ENCODE results near the gene GPC6. TPM values are rescaled to one million over a fixed set of nuclear protein-coding genes. Genes with fewer than 3 reads are reported as not detected.

GPC6 gene
- polyA plus RNA-seq, 1 donor (not counting 4 experiments of a cell fraction or from before 2014, with no cell fraction given): 0.42 TPM

- Histone ChIP-seq H3K4me1 (ENCODE audit: control insufficient read depth, extremely low read depth, insufficient read depth, low read length) (peaks cover 15% of the 10 kb centered on the region), H4K20me1 (ENCODE audit: control insufficient read depth, extremely low read depth, insufficient read depth, low read length) (no peaks in the 10 kb centered on the region), H3K79me2 (ENCODE audit: control insufficient read depth, insufficient read depth, low read length) (no peaks in the 10 kb centered on the region), H3K27me3 (ENCODE audit: control insufficient read depth, extremely low read depth, insufficient read depth, low read length) (no peaks in the 10 kb centered on the region), H2AFZ (ENCODE audit: control insufficient read depth, low read length) (peak overlapping the region; percentile 41), H3K36me3 (ENCODE audit: control insufficient read depth in 2 of 2, extremely low read depth in 1 of 2, insufficient read depth in 2 of 2, low read length in 2 of 2) (no peaks in the 10 kb centered on the region), H3K27ac (ENCODE audit: control insufficient read depth, insufficient read depth, low read length) (peak overlapping the region; percentile 56), H3K4me2 (ENCODE audit: control insufficient read depth, extremely low read depth, insufficient read depth, low read depth, low read length) (peak overlapping the region; percentile 40), H3K9me3 (ENCODE audit: control insufficient read depth, low read depth, low read length) (no peaks in the 10 kb centered on the region), H3K9me1 (ENCODE audit: control insufficient read depth, extremely low read depth, insufficient read depth, low read length) (no peaks in the 10 kb centered on the region), H3K4me3 (ENCODE audit: control insufficient read depth in 2 of 3, extremely low read depth in 1 of 3, insufficient read depth in 2 of 3, low read depth in 1 of 3, low read length in 3 of 3) (no peak overlapping the region), H3K9ac (ENCODE audit: control insufficient read depth, extremely low read depth, insufficient read depth, low read length) (no peak overlapping the region)
- TF ChIP-seq EZH2 (IDR thresholded peaks at IDR 0.05; ENCODE audit: low read length) (no peak), CTCF (optimal IDR thresholded peaks at IDR 0.05 in 1 of 3, IDR thresholded peaks at IDR 0.05 in 1 of 3, conservative IDR thresholded peaks at IDR 0.05 in 1 of 3; ENCODE audit: extremely low read depth in 1 of 3, insufficient read depth in 2 of 3, low read length in 3 of 3) (no peak)
- dilution Hi-C loops (cut with MboI; ENCODE audit: extremely low pct_ligation_motif_present, low sequenced_read_pairs): no loop called here
- FAIRE-seq (peak; percentile 73), DNase-seq (ENCODE audit: low read depth, low spot score) (peak; percentile 38)
Measured at GRCh38 chr13:94309997-94310855, 1083.6 kb downstream of the GPC6 start.

GRCh38 chr13:94311893-94312292, 1085.3 kb downstream of the GPC6 start:
- Histone ChIP-seq H3K79me2 (ENCODE audit: control insufficient read depth, insufficient read depth, low read length) (no peaks in the 10 kb centered on the region), H3K27ac (ENCODE audit: control insufficient read depth, insufficient read depth, low read length) (no peak overlapping the region), H3K9ac (ENCODE audit: control insufficient read depth, extremely low read depth, insufficient read depth, low read length) (no peak overlapping the region), H3K9me1 (ENCODE audit: control insufficient read depth, extremely low read depth, insufficient read depth, low read length) (no peaks in the 10 kb centered on the region), H3K4me2 (ENCODE audit: control insufficient read depth, extremely low read depth, insufficient read depth, low read depth, low read length) (no peak overlapping the region), H3K4me1 (ENCODE audit: control insufficient read depth, extremely low read depth, insufficient read depth, low read length) (peaks cover 12% of the 10 kb centered on the region), H3K9me3 (ENCODE audit: control insufficient read depth, low read depth, low read length) (no peaks in the 10 kb centered on the region), H2AFZ (ENCODE audit: control insufficient read depth, low read length) (peak overlapping the region; percentile 23), H3K4me3 (ENCODE audit: control insufficient read depth in 2 of 3, extremely low read depth in 1 of 3, insufficient read depth in 2 of 3, low read depth in 1 of 3, low read length in 3 of 3) (no peak overlapping the region), H4K20me1 (ENCODE audit: control insufficient read depth, extremely low read depth, insufficient read depth, low read length) (no peaks in the 10 kb centered on the region), H3K36me3 (ENCODE audit: control insufficient read depth in 2 of 2, extremely low read depth in 1 of 2, insufficient read depth in 2 of 2, low read length in 2 of 2) (no peaks in the 10 kb centered on the region), H3K27me3 (ENCODE audit: control insufficient read depth, extremely low read depth, insufficient read depth, low read length) (no peaks in the 10 kb centered on the region)
- dilution Hi-C loops (cut with MboI; ENCODE audit: extremely low pct_ligation_motif_present, low sequenced_read_pairs): no loop called here
- DNase-seq (ENCODE audit: low read depth, low spot score): no peak
- TF ChIP-seq CTCF (optimal IDR thresholded peaks at IDR 0.05 in 1 of 3, IDR thresholded peaks at IDR 0.05 in 1 of 3, conservative IDR thresholded peaks at IDR 0.05 in 1 of 3; ENCODE audit: extremely low read depth in 1 of 3, insufficient read depth in 2 of 3, low read length in 3 of 3): no peak
- no peak for TF ChIP-seq EZH2 (IDR thresholded peaks at IDR 0.05; ENCODE audit: low read length)
- FAIRE-seq: no peak

Data from keratinocyte (primary cell).